GM23338 (cell line): Measurements from ENCODE around the gene DCAF4. TPM values are rescaled to one million over a fixed set of nuclear protein-coding genes. Genes with fewer than 3 reads are reported as not detected.

Experiments used
- ATAC-seq: fragments of 200-7000 bp; cut with Tn5 transposase; 3 replicates; pipeline ENCODE4 v1.9.1; 2020
- DNase-seq: peaks from one replicate; pipeline ENCODE4 v3.0.0-alpha.2; 2015; ENCODE audit warnings: low spot score
- H2AFZ ChIP-seq: fragments of 200-600 bp; sonication (generic); 2 replicates; pipeline ENCODE4 v1.8.0; 2016; ENCODE audit warnings: antibody characterized with exemption, mild to moderate bottlenecking, moderate library complexity
- H3F3A ChIP-seq: fragments of 200-600 bp; sonication (generic); replicated peaks from 2 replicates; pipeline ENCODE4 v1.8.0; 2017; ENCODE audit warnings: antibody characterized with exemption, mixed run types, low read depth
- H3K27ac ChIP-seq: fragments of 200-600 bp; sonication (generic); 2 replicates; pipeline ENCODE4 v1.6.1; 2016; ENCODE audit warnings: low read depth
- H3K27me3 ChIP-seq: fragments of 200-600 bp; sonication (generic); 2 replicates; pipeline ENCODE4 v1.8.0; 2016; ENCODE audit warnings: mild to moderate bottlenecking, mixed run types, moderate library complexity; ENCODE audit not compliant: insufficient read depth
- H3K36me3 ChIP-seq: fragments of 200-600 bp; sonication (generic); 2 replicates; pipeline ENCODE4 v1.8.0; 2016; ENCODE audit warnings: mild to moderate bottlenecking; ENCODE audit not compliant: insufficient read depth
- H3K4me1 ChIP-seq: fragments of 200-600 bp; sonication (generic); 2 replicates; pipeline ENCODE4 v1.8.0; 2016; ENCODE audit warnings: mild to moderate bottlenecking, moderate library complexity; ENCODE audit not compliant: insufficient read depth
- H3K4me2 ChIP-seq: fragments of 200-600 bp; sonication (generic); 2 replicates; pipeline ENCODE4 v1.7.1; 2017; ENCODE audit warnings: mixed run types
- H3K4me3 ChIP-seq: fragments of 200-600 bp; sonication (generic); 2 replicates; pipeline ENCODE4 v1.6.1; 2016; ENCODE audit warnings: mixed run types
- H3K79me2 ChIP-seq: fragments of 200-600 bp; sonication (generic); replicated peaks from 2 replicates; pipeline ENCODE4 v1.8.0; 2017; ENCODE audit warnings: mild to moderate bottlenecking; ENCODE audit not compliant: insufficient read depth
- H3K9me2 ChIP-seq: fragments of 200-600 bp; sonication (generic); 2 replicates; pipeline ENCODE4 v1.8.0; 2017; ENCODE audit not compliant: insufficient read depth
- H4K20me1 ChIP-seq: fragments of 200-600 bp; sonication (generic); replicated peaks from 2 replicates; pipeline ENCODE4 v1.8.0; 2017; ENCODE audit warnings: mild to moderate bottlenecking; ENCODE audit not compliant: insufficient read depth
- H3K27ac Mint-ChIP-seq: 2 replicates; pipeline ENCODE4 v1.8.0; 2020; ENCODE audit warnings: inconsistent platforms, mild to moderate bottlenecking, moderate library complexity, mixed read lengths
- H3K27me3 Mint-ChIP-seq: 3 replicates; pipeline ENCODE4 v1.8.0; 2022; ENCODE audit warnings: low read depth, mild to moderate bottlenecking, moderate library complexity, mixed read lengths, inconsistent platforms; ENCODE audit not compliant: insufficient read depth, poor library complexity
- H3K36me3 Mint-ChIP-seq: 3 replicates; pipeline ENCODE4 v1.8.0; 2021; ENCODE audit warnings: low read depth, mild to moderate bottlenecking, inconsistent platforms, moderate library complexity, mixed read lengths
- H3K4me1 Mint-ChIP-seq: 3 replicates; pipeline ENCODE4 v1.8.0; 2020; ENCODE audit warnings: mild to moderate bottlenecking, inconsistent platforms, mixed read lengths
- H3K4me3 Mint-ChIP-seq: 3 replicates; pipeline ENCODE4 v1.8.0; 2021; ENCODE audit warnings: moderate library complexity, mild to moderate bottlenecking, inconsistent platforms, mixed read lengths
- H3K9me3 Mint-ChIP-seq: 3 replicates; pipeline ENCODE4 v1.8.0; 2020; ENCODE audit warnings: moderate library complexity, mild to moderate bottlenecking, inconsistent platforms, mixed read lengths
- CTCF ChIP-seq, 2 experiments: fragments of 200-600 bp in 1 of 2; sonication (generic) in 1 of 2; conservative IDR thresholded peaks; 2 replicates each; pipeline versions ENCODE4 v1.5.1 to v1.6.1; 2016 to 2017; ENCODE audit warnings: antibody characterized with exemption in 2 of 2, low read depth in 2 of 2, mild to moderate bottlenecking in 2 of 2, moderate library complexity in 1 of 2
- EZH2 ChIP-seq: fragments of 200-600 bp; sonication (generic); IDR thresholded peaks from one replicate; pipeline ENCODE4 v1.8.0; 2017; ENCODE audit warnings: antibody characterized with exemption, mild to moderate bottlenecking, low read depth; ENCODE audit not compliant: unreplicated experiment
- EZH2phosphoT487 ChIP-seq: fragments of 200-600 bp; sonication (generic); IDR thresholded peaks from one replicate; pipeline ENCODE4 v1.8.1; 2018; ENCODE audit warnings: antibody characterized with exemption; ENCODE audit not compliant: unreplicated experiment
- JUNB ChIP-seq: IDR thresholded peaks from one replicate; pipeline ENCODE4 v1.6.1; 2016; ENCODE audit warnings: antibody characterized with exemption; ENCODE audit not compliant: unreplicated experiment
- NANOG ChIP-seq: IDR thresholded peaks from 2 replicates; pipeline ENCODE4 v1.6.1; 2016; ENCODE audit warnings: antibody characterized with exemption, borderline replicate concordance
- POLR2AphosphoS5 ChIP-seq: IDR thresholded peaks from 2 replicates; pipeline ENCODE4 v1.6.1; 2016; ENCODE audit warnings: antibody characterized with exemption, low read depth
- REST ChIP-seq: IDR thresholded peaks from one replicate; pipeline ENCODE4 v1.6.1; 2018; ENCODE audit warnings: antibody characterized with exemption; ENCODE audit not compliant: unreplicated experiment
- STAT1 ChIP-seq: IDR thresholded peaks from one replicate; pipeline ENCODE4 v1.6.1; 2016; ENCODE audit warnings: antibody characterized with exemption; ENCODE audit not compliant: unreplicated experiment
- ZNF114 ChIP-seq: fragments of 250-450 bp; sonication (Bioruptor Pico); IDR thresholded peaks from 2 replicates; pipeline ENCODE4 v1.5.0; 2020; ENCODE audit warnings: mild to moderate bottlenecking, moderate library complexity
- ZNF462 ChIP-seq: fragments of 250-450 bp; sonication (Bioruptor Pico); IDR thresholded peaks from 2 replicates; pipeline ENCODE4 v1.5.0; 2020; ENCODE audit warnings: mild to moderate bottlenecking, moderate library complexity
- polyA plus RNA-seq: library from polyadenylated mRNA; unstranded; fragments of >200 nt; fragmentation: Nextera tagmentation; extraction: Ambion mirVana; gene quantifications from 2 replicates; pipeline ENCODE4 v1.2.1, GENCODE V29; 2016
- total RNA-seq: library from RNA; depleted of rRNA; stranded (reverse); fragments of >200 nt; shearing (Covaris generic); gene quantifications from 2 replicates; pipeline ENCODE4 v1.2.3, GENCODE V29; 2014

The DCAF4 gene
- total and polyA plus RNA-seq, 2 experiments from 2014 or later, result 17.5 to 39.3 TPM

- Histone ChIP-seq H3K36me3 (no peaks in the 10 kb centered on the region), H3K4me1 (peaks cover 5% of the 10 kb centered on the region; the same call in 1 of the 2 replicates), H3K79me2 (peaks cover 20% of the 10 kb centered on the region), H3K27me3 (peaks cover 14% of the 10 kb centered on the region), H3K4me2 (peak overlapping the region; percentile 81), H3K27ac (no peak overlapping the region), H3F3A (no peaks in the 10 kb centered on the region), H3K4me3 (peak overlapping the region; percentile 93), H3K9me2 (0 out of 2 replicates have a peak, but pooled peaks cover 2% of the 10 kb centered on the region), H2AFZ (peak overlapping the region; percentile 99), H4K20me1 (no peaks in the 10 kb centered on the region)
- ATAC-seq (peak; percentile 44), DNase-seq (no peak)
- H3K9me3 Mint-ChIP-seq, result no peaks in the 10 kb centered on the region
- no peaks in the 10 kb centered on the region for H3K36me3 Mint-ChIP-seq
- TF ChIP-seq STAT1 (no peak), EZH2 (no peak), ZNF114 (no peak), CTCF (conservative IDR thresholded peaks at IDR 0.05; ENCODE audit: low read depth in 2 of 2) (no peak), EZH2phosphoT487 (no peak), ZNF462 (no peak), POLR2AphosphoS5 (no peak; the same call in 1 of the 2 replicates), REST (no peak), JUNB (no peak), NANOG (no peak)
- H3K4me3 Mint-ChIP-seq, result peak overlapping the region; percentile 89
- H3K4me1 Mint-ChIP-seq, result peaks cover 9% of the 10 kb centered on the region
- no peak overlapping the region for H3K27ac Mint-ChIP-seq
- peaks cover 15% of the 10 kb centered on the region for H3K27me3 Mint-ChIP-seq
Observed at GRCh38 chr14:72925815-72926291, 411 bp upstream of the DCAF4 start.
